HEK293T (cell line): ENCODE data around the gene DOCK10.

Source experiments
- CTCF ChIA-PET: fragments of 350-600 bp; formaldehyde crosslinking; extraction: SDS; loops from one replicate; lab custom pipeline; 2021; ENCODE audit warnings: antibody characterized with exemption, inconsistent platforms; lab: Yijun Ruan, JAX
- POLR2A ChIA-PET: fragments of 350-600 bp; formaldehyde crosslinking; extraction: SDS; loops from one replicate; lab custom pipeline; 2020; ENCODE audit warnings: antibody characterized with exemption, inconsistent platforms; lab: Yijun Ruan, JAX
- DNase-seq: peaks from one replicate; pipeline ENCODE4 v3.0.0; 2012; ENCODE audit warnings: mixed read lengths; ENCODE audit errors: extremely low spot score
- ARNT ChIP-seq: fragments of 450-650 bp; IDR thresholded peaks from 2 replicates; pipeline ENCODE4 v1.6.1; 2017; ENCODE audit warnings: mild to moderate bottlenecking
- CTBP1 ChIP-seq: fragments of 450-650 bp; IDR thresholded peaks from 2 replicates; pipeline ENCODE4 v1.6.1; 2016; ENCODE audit warnings: borderline replicate concordance
- ELF4 ChIP-seq: fragments of 450-650 bp; IDR thresholded peaks from 2 replicates; pipeline ENCODE4 v1.6.1; 2017; ENCODE audit warnings: antibody characterized with exemption
- FOXA1 ChIP-seq: fragments of 450-650 bp; IDR thresholded peaks from 2 replicates; pipeline ENCODE4 v1.6.1; 2016; ENCODE audit warnings: mild to moderate bottlenecking
- FOXK2 ChIP-seq: fragments of 450-650 bp; IDR thresholded peaks from 2 replicates; pipeline ENCODE4 v1.6.1; 2016; ENCODE audit warnings: mild to moderate bottlenecking
- FOXM1 ChIP-seq: fragments of 450-650 bp; IDR thresholded peaks from 2 replicates; pipeline ENCODE4 v1.6.1; 2017; ENCODE audit warnings: mild to moderate bottlenecking, borderline replicate concordance
- HDGF ChIP-seq: fragments of 450-650 bp; IDR thresholded peaks from 2 replicates; pipeline ENCODE4 v1.6.1; 2017; ENCODE audit warnings: antibody characterized with exemption, borderline replicate concordance
- L3MBTL2 ChIP-seq: fragments of 450-650 bp; conservative IDR thresholded peaks from 2 replicates; pipeline ENCODE4 v1.6.1; 2016; ENCODE audit warnings: mild to moderate bottlenecking
- LEF1 ChIP-seq: fragments of 450-650 bp; IDR thresholded peaks from 2 replicates; pipeline ENCODE4 v1.6.1; 2017; ENCODE audit warnings: mild to moderate bottlenecking, borderline replicate concordance
- NFRKB ChIP-seq: fragments of 450-650 bp; IDR thresholded peaks from 2 replicates; pipeline ENCODE4 v1.6.1; 2016; ENCODE audit warnings: mild to moderate bottlenecking, moderate library complexity
- PKNOX1 ChIP-seq: fragments of 450-650 bp; IDR thresholded peaks from 2 replicates; pipeline ENCODE4 v1.6.1; 2016
- SP1 ChIP-seq: fragments of 450-650 bp; IDR thresholded peaks from 2 replicates; pipeline ENCODE4 v1.6.1; 2017
- SUZ12 ChIP-seq: fragments of 450-650 bp; IDR thresholded peaks from 2 replicates; pipeline ENCODE4 v1.6.1; 2016; ENCODE audit warnings: mild to moderate bottlenecking
- TARDBP ChIP-seq: fragments of 450-650 bp; IDR thresholded peaks from 2 replicates; pipeline ENCODE4 v1.6.1; 2016
- ZNF384 ChIP-seq: fragments of 450-650 bp; IDR thresholded peaks from 2 replicates; pipeline ENCODE4 v1.6.1; 2016

Gene DOCK10

GRCh38 chr2:224973112-224974016 lies 68.9 kb downstream of the DOCK10 start:
- ChIA-PET CTCF (no interaction called here), POLR2A (no interaction called here)
- TF ChIP-seq L3MBTL2: no peak
- no peak for DNase-seq

GRCh38 chr2:224971214-224971613 lies 71.1 kb downstream of the DOCK10 start:
- no peak for DNase-seq
- TF ChIP-seq SP1: no peak
- no peak for TF ChIP-seq HDGF
- TF ChIP-seq NFRKB: no peak
- TF ChIP-seq CTBP1: no peak
- no peak for TF ChIP-seq FOXK2
- TF ChIP-seq L3MBTL2: no peak
- no peak for TF ChIP-seq ARNT
- no peak for TF ChIP-seq FOXA1
- TF ChIP-seq ELF4: no peak
- no peak for TF ChIP-seq SUZ12
- ChIA-PET POLR2A (no interaction called here), CTCF (no interaction called here)

- POLR2A ChIA-PET: no interaction called here
- no peak for DNase-seq
- TF ChIP-seq TARDBP: no peak
- TF ChIP-seq FOXM1: no peak
- TF ChIP-seq ZNF384: no peak
- TF ChIP-seq NFRKB: no peak
- TF ChIP-seq L3MBTL2: no peak
- TF ChIP-seq SP1: no peak
- no peak for TF ChIP-seq SUZ12
- TF ChIP-seq ARNT: no peak
- no peak for TF ChIP-seq FOXK2
- TF ChIP-seq FOXA1: no peak
- CTCF ChIA-PET: no interaction called here
Measured at GRCh38 chr2:224970311-224970710, 72.0 kb downstream of the DOCK10 start.

GRCh38 chr2:224969633-224970260 lies 72.5 kb downstream of the DOCK10 start:
- CTCF ChIA-PET: no interaction called here
- POLR2A ChIA-PET: no interaction called here
- TF ChIP-seq ELF4: no peak
- TF ChIP-seq PKNOX1: no peak
- TF ChIP-seq FOXA1: no peak
- TF ChIP-seq SUZ12: no peak
- no peak for TF ChIP-seq HDGF
- no peak for TF ChIP-seq SP1
- no peak for TF ChIP-seq NFRKB
- no peak for TF ChIP-seq LEF1
- TF ChIP-seq ARNT: no peak
- TF ChIP-seq ZNF384: no peak
- no peak for TF ChIP-seq CTBP1

GRCh38 chr2:224969095-224969494 lies 73.2 kb downstream of the DOCK10 start:
- ChIA-PET POLR2A (no interaction called here), CTCF (no interaction called here)
- DNase-seq: no peak
- TF ChIP-seq SUZ12 (no peak), FOXM1 (no peak), FOXK2 (no peak), FOXA1 (no peak), PKNOX1 (no peak), ARNT (no peak), TARDBP (no peak), HDGF (no peak), NFRKB (no peak), ELF4 (no peak), LEF1 (no peak), CTBP1 (no peak), L3MBTL2 (no peak), SP1 (no peak), ZNF384 (no peak)

More at GRCh38 chr2:224969633-224970260, 72.5 kb downstream of the DOCK10 start:
- no peak for DNase-seq

- DNase-seq: no peak
- ChIA-PET CTCF (interaction anchor here (0.6 kb wide), 1 partner anchor 20 kb away, joined by 3 read pairs; no protein-coding TSS in a partner anchor), POLR2A (no interaction called here)
Measured at GRCh38 chr2:224968051-224968450, 74.2 kb downstream of the DOCK10 start.

GRCh38 chr2:224966613-224967012 lies 75.7 kb downstream of the DOCK10 start:
- DNase-seq: no peak
- CTCF ChIA-PET: no interaction called here
- POLR2A ChIA-PET: no interaction called here
- TF ChIP-seq FOXK2: no peak
- TF ChIP-seq LEF1: no peak
- TF ChIP-seq FOXA1: no peak

More at GRCh38 chr2:224968051-224968450, 74.2 kb downstream of the DOCK10 start:
- TF ChIP-seq HDGF (no peak), CTBP1 (no peak), ARNT (no peak)
